Heart left ventricle (tissue), 13 donors: ENCODE measurements around the gene CCDC127.

ENCODE experiments used
- POLR2A ChIP-seq, 2 donors: fragments of 450-650 bp; IDR thresholded peaks; one replicate each; pipeline ENCODE4 v1.6.1; 2017; ENCODE audit warnings: antibody characterized with exemption in 2 of 2, mild to moderate bottlenecking in 2 of 2, moderate library complexity in 2 of 2
- TF ChIP-seq, protein P1 (sequence below), 12 donors: fragments of 200-600 bp; sonication (generic) in 4 of 12; IDR thresholded peaks; one replicate each; pipeline versions ENCODE4 v1.5.0 to v1.8.0; 2018 to 2022; ENCODE audit warnings: antibody characterized with exemption in 12 of 12, mild to moderate bottlenecking in 5 of 12
- donor health status: ischemic (EF 13 %, LVEDD 7.1; RV severe dilation, severe dysfunction).
- donor health status: DM: no; HTN: yes; CAD: no.
- donor health status: DM: no; HTN: no; CAD: no.
- donor health status: ischemic (EF 25% LVEDD 6.9; RV normal size, moderate dysfunction).
- donor health status: ischemic (EF 25% LVEDD 5.7; RV mildly dilated, moderate dysfunction).
- donor health status: ischemic (EF 35%, LVEDD 5.7; RV mildly dilated, moderate dysfunction).
- donor health status: nonischemic (EF 11% LVEDD 7.7; RV severe dilation, severe dysfunction).
- donor health status: DM: yes; HTN: yes; CAD: no.
- donor health status: PGD.
- donor health status: ischemic (EF 29% LVEDD 5.4; RV normal size, mild dysfunction).
- donor health status: nonischemic (EF 23%, LVEDD 6.1; RV moderate dilation, normal function).

DNA sequence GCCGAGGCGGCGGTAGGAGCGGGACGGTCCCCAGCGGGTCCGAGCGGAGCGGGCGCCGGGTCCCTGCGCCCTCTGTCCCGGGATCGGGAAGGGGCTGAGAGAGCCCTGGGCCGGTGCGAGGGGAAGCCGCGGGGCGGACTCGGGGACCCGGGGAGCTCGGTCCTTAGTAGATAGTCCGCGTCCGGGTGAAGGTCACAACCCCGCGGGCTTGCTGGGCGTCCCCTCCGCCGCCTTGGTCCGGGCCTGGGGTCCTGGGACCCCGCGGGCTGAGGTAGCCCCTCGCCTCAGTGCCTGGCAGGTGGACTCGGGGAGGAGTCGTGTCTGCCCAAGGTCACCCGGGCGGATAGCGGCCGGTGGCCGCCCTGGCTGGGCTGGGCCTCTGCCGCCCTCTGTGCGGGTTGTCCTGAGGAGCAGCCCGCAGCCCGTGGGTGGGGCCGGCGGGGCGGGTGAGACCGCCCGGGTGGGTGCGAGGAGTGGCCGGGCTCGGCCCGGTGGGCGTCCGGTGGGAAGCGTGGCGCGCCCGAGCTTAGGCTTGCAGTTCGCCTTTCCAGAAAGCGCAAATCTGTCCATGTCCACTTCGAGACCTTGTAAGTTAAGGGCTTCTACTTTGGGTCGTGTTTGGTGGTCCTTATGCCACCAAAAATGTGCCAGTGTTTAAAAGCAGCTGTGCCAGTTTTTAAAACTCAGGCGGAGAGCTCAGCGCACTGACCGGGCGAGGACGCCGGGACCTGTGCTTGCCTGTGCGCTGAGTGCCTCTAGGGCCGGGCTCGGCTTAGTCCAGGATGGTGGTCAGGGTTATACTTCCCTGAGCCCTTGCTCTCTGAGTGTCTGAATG is 721 bp upstream of the CCDC127 start:
- peak in 1 of 2 donors; percentile 23 for TF ChIP-seq POLR2A (IDR thresholded peaks at IDR 0.05)
- TF ChIP-seq, protein P1, sequence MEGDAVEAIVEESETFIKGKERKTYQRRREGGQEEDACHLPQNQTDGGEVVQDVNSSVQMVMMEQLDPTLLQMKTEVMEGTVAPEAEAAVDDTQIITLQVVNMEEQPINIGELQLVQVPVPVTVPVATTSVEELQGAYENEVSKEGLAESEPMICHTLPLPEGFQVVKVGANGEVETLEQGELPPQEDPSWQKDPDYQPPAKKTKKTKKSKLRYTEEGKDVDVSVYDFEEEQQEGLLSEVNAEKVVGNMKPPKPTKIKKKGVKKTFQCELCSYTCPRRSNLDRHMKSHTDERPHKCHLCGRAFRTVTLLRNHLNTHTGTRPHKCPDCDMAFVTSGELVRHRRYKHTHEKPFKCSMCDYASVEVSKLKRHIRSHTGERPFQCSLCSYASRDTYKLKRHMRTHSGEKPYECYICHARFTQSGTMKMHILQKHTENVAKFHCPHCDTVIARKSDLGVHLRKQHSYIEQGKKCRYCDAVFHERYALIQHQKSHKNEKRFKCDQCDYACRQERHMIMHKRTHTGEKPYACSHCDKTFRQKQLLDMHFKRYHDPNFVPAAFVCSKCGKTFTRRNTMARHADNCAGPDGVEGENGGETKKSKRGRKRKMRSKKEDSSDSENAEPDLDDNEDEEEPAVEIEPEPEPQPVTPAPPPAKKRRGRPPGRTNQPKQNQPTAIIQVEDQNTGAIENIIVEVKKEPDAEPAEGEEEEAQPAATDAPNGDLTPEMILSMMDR (IDR thresholded peaks at IDR 0.05): peak in 1 of 12 donors; percentile 9
